ENCODE data around the gene FOXD4L1.
"Not testable (repeated sequence)": the region's sequence is repeated elsewhere in the genome, so short reads cannot be mapped to it uniquely, and the experiment has no call there.

FOXD4L1 gene

GRCh38 chr2:113527350-113528045, 29.0 kb downstream of the FOXD4L1 start:
- not testable (repeated sequence) for DNase-seq

GRCh38 chr2:113528126-113528525, 29.7 kb downstream of the FOXD4L1 start:
- not testable (repeated sequence) for DNase-seq

- not testable (repeated sequence) for DNase-seq
These were observed 30.4 kb downstream of the FOXD4L1 start for GRCh38 chr2:113528904-113529303.

GRCh38 chr2:113532991-113533390, 34.5 kb downstream of the FOXD4L1 start:
- DNase-seq, result not testable (repeated sequence)

- DNase-seq, result not testable (repeated sequence)
These were observed 38.1 kb downstream of the FOXD4L1 start for GRCh38 chr2:113536573-113536972.

- not testable (repeated sequence) for DNase-seq
These were observed 42.4 kb downstream of the FOXD4L1 start for GRCh38 chr2:113540834-113541203.

GRCh38 chr2:113541204-113541975, 42.9 kb downstream of the FOXD4L1 start:
- not testable (repeated sequence) for DNase-seq

GRCh38 chr2:113541976-113542485, 43.6 kb downstream of the FOXD4L1 start:
- not testable (repeated sequence) for DNase-seq

- not testable (repeated sequence) for DNase-seq
These were observed 44.1 kb downstream of the FOXD4L1 start for GRCh38 chr2:113542529-113542928.
